ENCODE measurements around the gene EYS.

EYS gene

GRCh38 chr6:64696053-64696452 is 1011.0 kb downstream of the EYS start:
- no peak for DNase-seq

GRCh38 chr6:64694356-64694755 is 1012.7 kb downstream of the EYS start:
- no peak for DNase-seq

- DNase-seq, result no peak
Observed at GRCh38 chr6:64691064-64691463, 1016.0 kb downstream of the EYS start.

- DNase-seq, result no peak
Observed at GRCh38 chr6:64685401-64685800, 1021.6 kb downstream of the EYS start.

GRCh38 chr6:64683682-64684081 is 1023.3 kb downstream of the EYS start:
- DNase-seq, result no peak

- DNase-seq, result no peak
Observed at GRCh38 chr6:64681416-64682160, 1025.4 kb downstream of the EYS start.

- no peak for DNase-seq
Observed at GRCh38 chr6:64680446-64680845, 1026.6 kb downstream of the EYS start.

GRCh38 chr6:64679416-64679815 is 1027.6 kb downstream of the EYS start:
- DNase-seq, result no peak

GRCh38 chr6:64672651-64673050 is 1034.4 kb downstream of the EYS start:
- no peak for DNase-seq

GRCh38 chr6:64672131-64672530 is 1034.9 kb downstream of the EYS start:
- DNase-seq, result no peak

- no peak for DNase-seq
Observed at GRCh38 chr6:64665137-64665536, 1041.9 kb downstream of the EYS start.

- DNase-seq, result no peak
Observed at GRCh38 chr6:64664480-64664879, 1042.5 kb downstream of the EYS start.

- peak; percentile 0 to 54 for DNase-seq
Observed at GRCh38 chr6:64644024-64644423, 1063.0 kb downstream of the EYS start.

GRCh38 chr6:64630901-64631300 is 1076.1 kb downstream of the EYS start:
- no peak for DNase-seq

- DNase-seq, result no peak
Observed at GRCh38 chr6:64622944-64623343, 1084.1 kb downstream of the EYS start.

- no peak for DNase-seq
Observed at GRCh38 chr6:64602993-64603392, 1104.0 kb downstream of the EYS start.

- no peak for DNase-seq
Observed at GRCh38 chr6:64591676-64592036, 1115.4 kb downstream of the EYS start.

- DNase-seq, result no peak
Observed at GRCh38 chr6:64590965-64591675, 1115.9 kb downstream of the EYS start.

- DNase-seq, result no peak
Observed at GRCh38 chr6:64589961-64590360, 1117.1 kb downstream of the EYS start.

GRCh38 chr6:64580346-64580745 is 1126.7 kb downstream of the EYS start:
- DNase-seq, result no peak

GRCh38 chr6:64553249-64553786 is 1153.7 kb downstream of the EYS start:
- peak in 1 of 2 experiments; percentile 5 for DNase-seq

GRCh38 chr6:64547594-64548268 is 1159.3 kb downstream of the EYS start:
- no peak for DNase-seq

GRCh38 chr6:64539917-64540316 is 1167.1 kb downstream of the EYS start:
- no peak for DNase-seq

- no peak for DNase-seq
Observed at GRCh38 chr6:64538722-64539121, 1168.3 kb downstream of the EYS start.

Measured in NCI-H2081 (cell line).